Stimulated activated CD4-positive, alpha-beta T cell treated with anti-CD3 and anti-CD28 coated beads, TNF-alpha, amount 100 ng/mL, for 1 hour (primary cell): Measurements from ENCODE around the gene NUTM2B.
"Not testable (repeated sequence)": the region's sequence is repeated elsewhere in the genome, so short reads cannot be mapped to it uniquely, and the experiment has no call there.

Source experiments
- DNase-seq, 3 donors: peaks; one replicate each; pipeline ENCODE4 v3.0.0-alpha.2; 2020; ENCODE audit warnings: low read depth in 3 of 3, low spot score in 1 of 3

The NUTM2B gene

DNA sequence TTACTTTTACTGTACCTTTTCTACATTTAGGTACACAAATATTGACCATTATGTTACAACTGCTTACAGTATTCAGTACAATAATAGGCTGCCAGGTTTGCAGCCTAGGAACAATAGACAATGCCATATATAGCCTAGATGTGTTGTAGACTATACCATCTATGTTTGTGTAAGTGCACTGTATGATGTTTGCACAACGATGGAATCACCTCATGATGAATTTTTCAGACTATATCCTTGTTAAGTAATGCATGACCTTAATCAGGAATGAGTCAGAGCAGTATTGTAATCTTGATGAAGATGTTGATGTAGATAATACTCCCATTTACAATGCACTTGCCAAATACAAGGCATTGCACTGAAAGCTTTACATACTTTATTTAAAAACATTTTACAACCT, 23.6 kb downstream of the NUTM2B start:
- not testable (repeated sequence) for DNase-seq

DNA sequence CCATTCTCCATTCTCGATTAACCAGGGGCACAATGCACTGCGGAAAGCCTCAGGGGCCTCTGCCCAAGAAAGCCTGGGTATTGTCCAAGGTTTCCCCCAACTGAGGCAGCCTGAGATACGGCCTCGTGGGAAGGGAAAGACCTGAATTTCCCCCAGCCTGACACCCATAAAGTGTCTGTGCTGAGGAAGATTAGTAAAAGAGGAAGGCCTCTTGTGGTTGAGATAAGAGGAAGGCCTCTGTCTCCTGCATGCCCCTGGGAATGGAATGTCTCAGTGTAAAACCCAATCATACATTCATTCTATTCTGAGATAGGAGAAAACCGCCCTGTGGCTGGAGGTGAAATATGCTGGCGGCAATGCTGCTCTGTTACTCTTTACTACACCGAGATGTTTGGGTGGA, 41.8 kb downstream of the NUTM2B start:
- DNase-seq, result not testable (repeated sequence)

DNA sequence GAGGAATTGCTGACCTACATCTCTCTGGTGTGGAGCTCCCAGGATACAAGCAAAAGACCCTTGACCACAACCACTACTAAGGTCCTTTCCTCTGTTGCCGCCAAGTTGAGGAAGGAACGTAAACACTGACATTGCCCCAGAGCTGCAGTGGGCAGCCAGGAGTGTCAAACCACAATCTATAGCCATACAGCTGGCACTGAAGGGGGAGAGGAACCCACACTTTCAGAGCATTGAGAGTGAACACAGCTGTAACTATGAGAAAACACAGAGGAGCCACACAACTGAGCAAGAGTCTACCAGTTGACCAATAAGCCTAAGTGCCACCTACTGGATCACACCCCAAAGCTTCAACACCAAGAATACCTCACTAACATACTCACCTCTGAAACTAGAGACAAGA, 45.5 kb downstream of the NUTM2B start:
- DNase-seq, result not testable (repeated sequence)

DNA sequence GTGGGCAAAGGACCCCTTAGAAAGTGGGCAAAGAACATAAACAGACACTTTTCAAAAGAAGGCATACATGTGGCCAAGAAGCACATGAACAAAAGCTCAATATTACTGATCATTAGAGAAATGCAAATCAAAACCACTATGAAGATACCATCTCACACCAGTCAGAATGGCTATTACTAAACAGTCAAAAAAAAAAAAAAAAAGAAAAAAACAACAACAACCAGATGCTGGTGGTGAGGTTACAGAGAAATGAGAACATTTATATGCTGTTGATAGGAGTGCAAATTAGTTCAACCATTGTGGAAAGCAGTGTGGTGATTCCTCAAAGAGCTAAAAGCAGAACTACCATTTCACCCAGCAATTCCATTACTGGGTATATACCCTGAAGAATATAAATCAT, 50.6 kb downstream of the NUTM2B start:
- not testable (repeated sequence) for DNase-seq

DNA sequence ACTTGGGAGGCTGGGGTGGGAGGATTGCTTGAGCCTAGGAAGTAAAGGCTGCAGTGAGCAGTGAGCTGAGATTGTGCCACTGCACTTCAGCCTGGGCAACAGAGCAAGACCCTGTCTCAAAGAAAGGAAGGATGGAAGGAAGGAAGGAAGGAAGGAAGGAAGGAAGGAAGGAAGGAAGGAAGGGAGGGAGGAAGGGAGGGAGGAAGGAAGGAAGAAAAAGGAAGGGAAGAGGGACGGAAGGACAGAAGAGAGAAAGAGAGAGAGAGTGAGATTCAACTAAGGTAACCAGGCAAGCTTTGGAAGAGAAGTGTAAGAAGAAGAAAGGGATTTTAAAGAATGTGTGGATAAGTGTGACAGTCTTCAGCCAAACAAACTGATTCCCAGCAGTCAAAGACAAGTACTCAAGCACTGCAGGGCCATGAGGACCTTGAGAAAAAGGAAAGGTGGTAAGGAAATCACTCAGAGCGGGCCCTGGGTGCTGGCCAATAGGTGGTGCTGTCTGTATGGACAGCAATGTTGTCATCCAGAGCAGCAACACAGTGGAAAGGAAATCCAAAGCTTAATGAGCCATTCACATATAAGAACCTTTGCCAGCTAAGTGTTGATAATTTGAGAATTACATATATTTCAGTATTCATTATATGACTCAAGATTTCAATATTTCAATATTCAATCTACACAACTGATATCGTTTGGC, 55.4 kb downstream of the NUTM2B start:
- not testable (repeated sequence) for DNase-seq
